ENCODE measurements around the gene MRE11.
A peak's percentile ranks its signal among the peaks of the same experiment; 100 is the strongest.

- TF ChIP-seq CTCF (IDR thresholded peaks at IDR 0.05) (peak; percentile 41 to 62 (median 54)), POLR2A (IDR thresholded peaks at IDR 0.05) (no peak)
Measured at GRCh38 chr11:94519478-94520084, 25.9 kb upstream of the MRE11 start.
